Measurements from ENCODE around the gene OR10A3. TPM values are rescaled to one million over a fixed set of nuclear protein-coding genes. Genes with fewer than 3 reads are reported as not detected.
A peak's percentile ranks its signal among the peaks of the same experiment; 100 is the strongest.

OR10A3 gene
- total RNA-seq, 1 donor from 2014 or later: not detected

DNA sequence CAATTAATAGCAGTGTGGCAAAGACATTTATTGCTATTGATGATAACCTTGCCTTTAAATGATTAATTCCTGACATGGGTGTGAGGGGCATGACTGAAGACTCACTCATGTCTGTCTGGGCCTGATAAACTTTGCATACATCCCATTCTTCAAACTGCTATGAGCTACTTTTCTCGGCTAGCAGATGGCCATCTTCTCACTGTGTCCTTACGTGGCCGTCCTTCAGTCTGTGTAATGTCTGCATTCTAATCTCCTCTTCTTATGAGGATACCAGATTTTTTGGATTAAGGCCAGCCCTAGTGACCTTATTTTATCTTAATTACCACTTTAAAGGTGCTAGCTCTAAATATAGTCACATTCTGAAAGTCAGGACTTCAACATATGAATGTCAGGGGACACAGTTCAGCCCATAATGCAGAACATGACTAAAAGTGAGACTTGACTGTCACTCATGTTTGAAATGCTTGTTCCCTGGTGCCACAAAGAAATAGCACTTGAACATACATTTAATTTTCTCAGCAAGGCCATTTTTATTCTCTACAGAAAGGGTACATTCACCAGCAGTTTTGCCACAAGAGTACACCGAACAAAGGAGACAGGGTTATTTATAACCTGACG lies 42.7 kb downstream of the OR10A3 start:
- TF ChIP-seq, protein P1, sequence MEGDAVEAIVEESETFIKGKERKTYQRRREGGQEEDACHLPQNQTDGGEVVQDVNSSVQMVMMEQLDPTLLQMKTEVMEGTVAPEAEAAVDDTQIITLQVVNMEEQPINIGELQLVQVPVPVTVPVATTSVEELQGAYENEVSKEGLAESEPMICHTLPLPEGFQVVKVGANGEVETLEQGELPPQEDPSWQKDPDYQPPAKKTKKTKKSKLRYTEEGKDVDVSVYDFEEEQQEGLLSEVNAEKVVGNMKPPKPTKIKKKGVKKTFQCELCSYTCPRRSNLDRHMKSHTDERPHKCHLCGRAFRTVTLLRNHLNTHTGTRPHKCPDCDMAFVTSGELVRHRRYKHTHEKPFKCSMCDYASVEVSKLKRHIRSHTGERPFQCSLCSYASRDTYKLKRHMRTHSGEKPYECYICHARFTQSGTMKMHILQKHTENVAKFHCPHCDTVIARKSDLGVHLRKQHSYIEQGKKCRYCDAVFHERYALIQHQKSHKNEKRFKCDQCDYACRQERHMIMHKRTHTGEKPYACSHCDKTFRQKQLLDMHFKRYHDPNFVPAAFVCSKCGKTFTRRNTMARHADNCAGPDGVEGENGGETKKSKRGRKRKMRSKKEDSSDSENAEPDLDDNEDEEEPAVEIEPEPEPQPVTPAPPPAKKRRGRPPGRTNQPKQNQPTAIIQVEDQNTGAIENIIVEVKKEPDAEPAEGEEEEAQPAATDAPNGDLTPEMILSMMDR (IDR thresholded peaks at IDR 0.05; ENCODE audit: unreplicated experiment): no peak
- DNase-seq (ENCODE audit: low spot score in 2 of 2, unreplicated experiment in 2 of 2): no peak
- no peak overlapping the region for H3K27ac Mint-ChIP-seq
- peaks cover 19% of the 10 kb centered on the region for H3K4me1 Mint-ChIP-seq
- H3K27me3 Mint-ChIP-seq (ENCODE audit: low read depth): no peaks in the 10 kb centered on the region
- H3K9me3 Mint-ChIP-seq: peaks cover 14% of the 10 kb centered on the region
- peaks cover 21% of the 10 kb centered on the region for H3K36me3 Mint-ChIP-seq
- H3K4me3 Mint-ChIP-seq: no peak overlapping the region

- TF ChIP-seq, protein P1 (IDR thresholded peaks at IDR 0.05; ENCODE audit: unreplicated experiment): no peak
- no peak overlapping the region for H3K4me3 Mint-ChIP-seq
- no peaks in the 10 kb centered on the region for H3K27me3 Mint-ChIP-seq (ENCODE audit: low read depth)
- no peak for DNase-seq (ENCODE audit: low spot score in 2 of 2, unreplicated experiment in 2 of 2)
- H3K9me3 Mint-ChIP-seq: peaks cover 14% of the 10 kb centered on the region
- H3K27ac Mint-ChIP-seq: no peak overlapping the region
- peaks cover 23% of the 10 kb centered on the region for H3K4me1 Mint-ChIP-seq
- peaks cover 21% of the 10 kb centered on the region for H3K36me3 Mint-ChIP-seq
Measured at GRCh38 chr11:7896009-7896785, 45.3 kb downstream of the OR10A3 start.

DNA sequence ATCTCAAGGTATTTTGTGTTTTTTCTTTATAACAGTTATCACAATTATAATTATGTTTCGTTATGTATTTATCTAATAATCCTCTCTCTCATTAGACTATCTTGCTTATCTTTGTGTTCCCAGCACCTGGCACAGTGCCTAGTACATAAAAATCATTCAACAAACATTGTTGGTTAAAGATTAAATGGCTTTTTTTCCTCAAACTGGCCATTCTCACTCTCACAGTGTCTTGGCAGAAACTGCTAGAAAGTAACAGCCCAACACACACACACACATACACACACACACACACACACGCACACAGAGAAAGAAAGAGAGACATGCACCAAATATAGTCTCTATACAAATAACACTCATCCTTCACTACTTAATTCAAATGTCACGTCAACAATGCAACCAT lies 47.3 kb downstream of the OR10A3 start:
- TF ChIP-seq, protein P1 (IDR thresholded peaks at IDR 0.05; ENCODE audit: unreplicated experiment): no peak
- H3K27me3 Mint-ChIP-seq (ENCODE audit: low read depth): no peaks in the 10 kb centered on the region
- H3K27ac Mint-ChIP-seq: peak overlapping the region; percentile 71
- DNase-seq (ENCODE audit: low spot score in 2 of 2, unreplicated experiment in 2 of 2): no peak
- no peak overlapping the region for H3K4me3 Mint-ChIP-seq
- H3K36me3 Mint-ChIP-seq: peaks cover 9% of the 10 kb centered on the region
- peaks cover 7% of the 10 kb centered on the region for H3K9me3 Mint-ChIP-seq
- H3K4me1 Mint-ChIP-seq: peaks cover 25% of the 10 kb centered on the region

DNA sequence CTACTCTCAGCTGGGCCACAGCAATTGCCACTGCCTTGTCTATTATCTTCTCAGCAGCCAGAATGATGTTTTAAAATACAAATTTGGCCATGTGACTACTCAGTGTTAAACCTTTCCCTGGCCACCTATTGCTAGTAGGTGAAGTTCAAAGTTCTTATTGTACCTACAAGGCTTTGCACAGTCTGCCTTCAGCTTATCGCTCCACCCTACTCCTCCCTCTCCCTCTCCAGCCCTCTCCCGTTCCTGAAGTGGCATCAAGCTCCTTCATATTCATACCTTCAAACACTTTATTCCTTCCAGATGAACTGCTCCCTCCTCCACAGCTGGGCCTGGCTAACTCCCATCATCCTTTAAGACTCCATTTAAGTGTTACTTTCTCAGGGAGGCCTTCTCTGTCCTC lies 47.7 kb downstream of the OR10A3 start:
- Mint-ChIP-seq H3K27me3 (ENCODE audit: low read depth) (no peaks in the 10 kb centered on the region), H3K9me3 (peaks cover 3% of the 10 kb centered on the region), H3K4me3 (no peak overlapping the region), H3K36me3 (peaks cover 4% of the 10 kb centered on the region), H3K4me1 (peaks cover 25% of the 10 kb centered on the region), H3K27ac (peak overlapping the region; percentile 71)
- no peak for DNase-seq (ENCODE audit: low spot score in 2 of 2, unreplicated experiment in 2 of 2)
- TF ChIP-seq, protein P1 (IDR thresholded peaks at IDR 0.05; ENCODE audit: unreplicated experiment): no peak

DNA sequence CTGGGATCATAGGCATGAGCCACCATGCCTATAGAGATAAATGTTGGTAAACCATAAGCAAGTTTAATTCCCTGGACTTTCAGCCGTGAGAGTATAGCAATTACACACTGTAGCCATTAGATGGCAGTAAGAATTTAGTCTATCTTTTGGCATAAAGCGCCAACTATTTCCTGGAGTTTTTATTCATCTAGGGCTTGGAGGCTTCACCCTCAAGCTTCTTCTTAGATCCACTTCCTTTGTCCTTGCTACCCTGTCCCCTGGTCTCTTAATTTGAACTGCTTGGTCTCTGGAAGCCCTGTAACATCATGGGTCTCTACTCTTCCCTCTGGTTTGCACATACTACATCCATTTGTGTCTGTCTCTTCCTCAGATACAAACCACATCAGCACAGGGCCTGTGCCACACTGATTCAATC lies 48.7 kb downstream of the OR10A3 start:
- TF ChIP-seq, protein P1 (IDR thresholded peaks at IDR 0.05; ENCODE audit: unreplicated experiment): peak; percentile 70
- Mint-ChIP-seq H3K27ac (no peak overlapping the region), H3K36me3 (peaks cover 2% of the 10 kb centered on the region), H3K4me1 (peaks cover 25% of the 10 kb centered on the region), H3K4me3 (no peak overlapping the region), H3K9me3 (no peaks in the 10 kb centered on the region), H3K27me3 (ENCODE audit: low read depth) (no peaks in the 10 kb centered on the region)
- DNase-seq (ENCODE audit: low spot score in 2 of 2, unreplicated experiment in 2 of 2): no peak
